ENCODE data around the gene GALNT1. TPM values are rescaled to one million over a fixed set of nuclear protein-coding genes. Genes with fewer than 3 reads are reported as not detected.

GALNT1 gene
- total and polyA plus RNA-seq, 9 of the 15 experiments (the other 6 are each of a cell fraction or from before 2014, with no cell fraction given) = 14.4 to 54.1 (median 36.6) TPM

- no peak for DNase-seq (ENCODE audit: extremely low read depth in 1 of 4, low spot score in 3 of 4)
- Histone ChIP-seq H3K27me3 (ENCODE audit: control insufficient read depth in 2 of 2, insufficient read depth in 2 of 2, low read length in 2 of 2) (no peaks in the 10 kb centered on the region), H3K4me2 (ENCODE audit: insufficient read depth, low read length) (no peak overlapping the region), H3K4me3 (no peak overlapping the region), H3K9me3 (replicated peaks; ENCODE audit: control insufficient read depth, insufficient read depth, low read depth, low read length) (no peaks in the 10 kb centered on the region), H2AFZ (ENCODE audit: low read depth, low read length) (no peak overlapping the region), H3K9ac (ENCODE audit: insufficient read depth in 1 of 2, low read depth in 2 of 2, low read length in 2 of 2) (no peak overlapping the region), H3K9me1 (ENCODE audit: control insufficient read depth, insufficient read depth, low read length) (no peaks in the 10 kb centered on the region), H3K36me3 (ENCODE audit: control insufficient read depth, insufficient read depth, low read length) (no peaks in the 10 kb centered on the region), H3K79me2 (ENCODE audit: control insufficient read depth, insufficient read depth, low read length) (no peaks in the 10 kb centered on the region), H3K27ac (ENCODE audit: extremely low read depth, low read depth, low read length) (no peak overlapping the region), H3K4me1 (replicated peaks in 1 of 2; ENCODE audit: control insufficient read depth in 2 of 2, insufficient read depth in 2 of 2, low read length in 2 of 2) (no peaks in the 10 kb centered on the region), H4K20me1 (replicated peaks; ENCODE audit: control insufficient read depth, insufficient read depth, low read length) (no peaks in the 10 kb centered on the region)
- no peak for FAIRE-seq
- ChIA-PET CTCF (ENCODE audit: low intra/inter-chr PET ratio) (no interaction called here), POLR2A (no interaction called here)
- BruUV-seq (replicated peaks) = no TSS peak
- intact Hi-C loops (cut with micrococcal nuclease) (no loop called here), in situ Hi-C loops (cut with MboI) (no loop called here)
- TF ChIP-seq ZNF174 (CRISPR knock-in tag; IDR thresholded peaks at IDR 0.05) = no peak
- TF ChIP-seq CAMTA2 (CRISPR knock-in tag; conservative IDR thresholded peaks at IDR 0.05) = no peak
- no peak for TF ChIP-seq CBX5 (IDR thresholded peaks at IDR 0.05; ENCODE audit: borderline replicate concordance, low read depth)
- TF ChIP-seq ZNF347 (CRISPR knock-in tag; IDR thresholded peaks at IDR 0.05; ENCODE audit: low read depth) = no peak
- no peak for TF ChIP-seq TCF3 (CRISPR knock-in tag; IDR thresholded peaks at IDR 0.05)
- TF ChIP-seq KAT7 (CRISPR knock-in tag; IDR thresholded peaks at IDR 0.05; ENCODE audit: borderline replicate concordance) = no peak
- no peak for TF ChIP-seq SLC30A9 (CRISPR knock-in tag; IDR thresholded peaks at IDR 0.05)
- WGBS (ENCODE audit: insufficient coverage, low coverage, missing lambda C conversion rate) = 30% methylated on average over 1 of the region's 1 CpG
- ATAC-seq = no peak
Observed at GRCh38 chr18:35673682-35674081, 92.1 kb downstream of the GALNT1 start.

GRCh38 chr18:35680139-35680551, 98.6 kb downstream of the GALNT1 start:
- intact Hi-C loops (cut with micrococcal nuclease) = no loop called here
- TF ChIP-seq STAT6 (CRISPR knock-in tag; IDR thresholded peaks at IDR 0.05) = no peak
- TF ChIP-seq GTF2E2 (tag; IDR thresholded peaks at IDR 0.05) = no peak
- no peak for TF ChIP-seq ETV6 (IDR thresholded peaks at IDR 0.05; ENCODE audit: borderline replicate concordance in 1 of 2, low read depth in 2 of 2, low read length in 1 of 2)
- TF ChIP-seq ETV6 (CRISPR knock-in tag; IDR thresholded peaks at IDR 0.05; ENCODE audit: borderline replicate concordance) = no peak
- TF ChIP-seq ZNF507 (tag; conservative IDR thresholded peaks at IDR 0.05) = no peak
- no peak for TF ChIP-seq MBD2 (IDR thresholded peaks at IDR 0.05; ENCODE audit: borderline replicate concordance, low read depth)
- no peak overlapping the region for H3K4me2 ChIP-seq (ENCODE audit: insufficient read depth, low read length)
- no peaks in the 10 kb centered on the region for H3K9me3 ChIP-seq (replicated peaks; ENCODE audit: control insufficient read depth, insufficient read depth, low read depth, low read length)
- ATAC-seq (no peak), FAIRE-seq (no peak), DNase-seq (ENCODE audit: extremely low read depth in 1 of 4, low spot score in 3 of 4) (no peak)
- H3K9me1 ChIP-seq (ENCODE audit: control insufficient read depth, insufficient read depth, low read length) = no peaks in the 10 kb centered on the region
- H3K4me1 ChIP-seq (replicated peaks in 1 of 2; ENCODE audit: control insufficient read depth in 2 of 2, insufficient read depth in 2 of 2, low read length in 2 of 2) = peaks cover 0 to 31% of the 10 kb centered on the region in 2 experiments; a peak in 3 of 5 replicates
- H3K27ac ChIP-seq (ENCODE audit: extremely low read depth, low read depth, low read length) = no peak overlapping the region
- H3K27me3 ChIP-seq (ENCODE audit: control insufficient read depth in 2 of 2, insufficient read depth in 2 of 2, low read length in 2 of 2) = no peaks in the 10 kb centered on the region
- H2AFZ ChIP-seq (ENCODE audit: low read depth, low read length) = no peak overlapping the region
- in situ Hi-C loops (cut with MboI) = no loop called here
- CTCF ChIA-PET (ENCODE audit: low intra/inter-chr PET ratio) = no interaction called here
- no peaks in the 10 kb centered on the region for H3K79me2 ChIP-seq (ENCODE audit: control insufficient read depth, insufficient read depth, low read length)
- H3K9ac ChIP-seq (ENCODE audit: insufficient read depth in 1 of 2, low read depth in 2 of 2, low read length in 2 of 2) = no peak overlapping the region
- no TSS peak for BruUV-seq (replicated peaks)
- peaks cover 4% of the 10 kb centered on the region; the same call in 2 of the 3 replicates for H3K36me3 ChIP-seq (ENCODE audit: control insufficient read depth, insufficient read depth, low read length)
- POLR2A ChIA-PET = interaction anchor here (0.7 kb wide), 1 partner anchor 9 kb away, joined by 3 read pairs; no protein-coding TSS in a partner anchor
- no peaks in the 10 kb centered on the region for H4K20me1 ChIP-seq (replicated peaks; ENCODE audit: control insufficient read depth, insufficient read depth, low read length)
- H3K4me3 ChIP-seq = no peak overlapping the region

All from K562 (cell line).